Subcutaneous adipose tissue (tissue), 4 donors: ENCODE measurements around the gene NPDC1. TPM values are rescaled to one million over a fixed set of nuclear protein-coding genes. Genes with fewer than 3 reads are reported as not detected.

Experiments used
- CTCF ChIP-seq: fragments of 450-650 bp; IDR thresholded peaks from one replicate; pipeline ENCODE4 v1.5.1; 2016; ENCODE audit warnings: low read depth, mild to moderate bottlenecking, control low read depth, antibody characterized with exemption, moderate library complexity
- total RNA-seq, 4 donors: library from RNA; depleted of rRNA; stranded (reverse); fragments of >200 nt; gene quantifications; one replicate each; pipeline ENCODE4 v1.1.0, GENCODE V29; 2016

NPDC1 gene
- total RNA-seq, 4 donors from 2014 or later = 17.5 to 61.6 (median 29.8) TPM

- TF ChIP-seq CTCF = no peak
Measured at GRCh38 chr9:137062384-137062783, 16.4 kb upstream of the NPDC1 start.

GRCh38 chr9:137058521-137059234 lies 12.7 kb upstream of the NPDC1 start:
- no peak for TF ChIP-seq CTCF

GRCh38 chr9:137057545-137057944 lies 11.6 kb upstream of the NPDC1 start:
- TF ChIP-seq CTCF = no peak

- TF ChIP-seq CTCF = no peak
Measured at GRCh38 chr9:137056739-137057415, 10.9 kb upstream of the NPDC1 start.

- TF ChIP-seq CTCF = no peak
Measured at GRCh38 chr9:137055385-137056364, 9.7 kb upstream of the NPDC1 start.

- no peak for TF ChIP-seq CTCF
Measured at GRCh38 chr9:137054932-137055384, 9.0 kb upstream of the NPDC1 start.
